ENCODE results near the gene ATOSB. TPM values are rescaled to one million over a fixed set of nuclear protein-coding genes. Genes with fewer than 3 reads are reported as not detected.

The ATOSB gene
- total RNA-seq, 1 experiment from 2014 or later: 13.9 TPM

- no peak overlapping the region for H3K4me3 ChIP-seq (ENCODE audit: insufficient read depth, low read depth, low read length)
- no peaks in the 10 kb centered on the region for H3K27me3 ChIP-seq (ENCODE audit: control insufficient read depth, insufficient read depth, low read length)
- H3K36me3 ChIP-seq (replicated peaks; ENCODE audit: control insufficient read depth, insufficient read depth, low read length): no peaks in the 10 kb centered on the region
- no peak for DNase-seq
These were observed 20.3 kb upstream of the ATOSB start for GRCh38 chr9:35135988-35136387.

GRCh38 chr9:35134920-35135319 is 19.3 kb upstream of the ATOSB start:
- Histone ChIP-seq H3K36me3 (replicated peaks; ENCODE audit: control insufficient read depth, insufficient read depth, low read length) (no peaks in the 10 kb centered on the region), H3K4me3 (ENCODE audit: insufficient read depth, low read depth, low read length) (no peak overlapping the region), H3K27me3 (ENCODE audit: control insufficient read depth, insufficient read depth, low read length) (no peaks in the 10 kb centered on the region)
- DNase-seq: no peak

- Histone ChIP-seq H3K4me3 (ENCODE audit: insufficient read depth, low read depth, low read length) (peak overlapping the region; percentile 73), H3K36me3 (replicated peaks; ENCODE audit: control insufficient read depth, insufficient read depth, low read length) (no peaks in the 10 kb centered on the region), H3K27me3 (ENCODE audit: control insufficient read depth, insufficient read depth, low read length) (no peaks in the 10 kb centered on the region)
- peak; percentile 78 for DNase-seq
These were observed 1.4 kb upstream of the ATOSB start for GRCh38 chr9:35116898-35117551.

- no peaks in the 10 kb centered on the region for H3K36me3 ChIP-seq (replicated peaks; ENCODE audit: control insufficient read depth, insufficient read depth, low read length)
- no peaks in the 10 kb centered on the region for H3K27me3 ChIP-seq (ENCODE audit: control insufficient read depth, insufficient read depth, low read length)
- DNase-seq: no peak
- H3K4me3 ChIP-seq (ENCODE audit: insufficient read depth, low read depth, low read length): peak overlapping the region; percentile 73
These were observed 856 bp upstream of the ATOSB start for GRCh38 chr9:35116539-35116897.

- Histone ChIP-seq H3K4me3 (ENCODE audit: insufficient read depth, low read depth, low read length) (peak overlapping the region; percentile 73), H3K27me3 (ENCODE audit: control insufficient read depth, insufficient read depth, low read length) (no peaks in the 10 kb centered on the region), H3K36me3 (replicated peaks; ENCODE audit: control insufficient read depth, insufficient read depth, low read length) (no peaks in the 10 kb centered on the region)
- no peak for DNase-seq
These were observed 628 bp downstream of the ATOSB start for GRCh38 chr9:35114840-35115628.

- no peaks in the 10 kb centered on the region for H3K36me3 ChIP-seq (replicated peaks; ENCODE audit: control insufficient read depth, insufficient read depth, low read length)
- no peaks in the 10 kb centered on the region for H3K27me3 ChIP-seq (ENCODE audit: control insufficient read depth, insufficient read depth, low read length)
- peak overlapping the region; percentile 73 for H3K4me3 ChIP-seq (ENCODE audit: insufficient read depth, low read depth, low read length)
- peak; percentile 86 for DNase-seq
These were observed 1.4 kb downstream of the ATOSB start for GRCh38 chr9:35114113-35114839.

GRCh38 chr9:35112257-35113020 is 3.2 kb downstream of the ATOSB start:
- H3K27me3 ChIP-seq (ENCODE audit: control insufficient read depth, insufficient read depth, low read length): no peaks in the 10 kb centered on the region
- no peak overlapping the region for H3K4me3 ChIP-seq (ENCODE audit: insufficient read depth, low read depth, low read length)
- peaks cover 2% of the 10 kb centered on the region; the same call in 1 of the 2 replicates for H3K36me3 ChIP-seq (replicated peaks; ENCODE audit: control insufficient read depth, insufficient read depth, low read length)
- no peak for DNase-seq

- peak; percentile 98 for DNase-seq
- Histone ChIP-seq H3K27me3 (ENCODE audit: control insufficient read depth, insufficient read depth, low read length) (no peaks in the 10 kb centered on the region), H3K4me3 (ENCODE audit: insufficient read depth, low read depth, low read length) (peak overlapping the region; percentile 62), H3K36me3 (replicated peaks; ENCODE audit: control insufficient read depth, insufficient read depth, low read length) (peaks cover 2% of the 10 kb centered on the region; the same call in 1 of the 2 replicates)
These were observed 4.4 kb downstream of the ATOSB start for GRCh38 chr9:35111001-35111933.

- Histone ChIP-seq H3K4me3 (ENCODE audit: insufficient read depth, low read depth, low read length) (no peak overlapping the region; the same call in 1 of the 2 replicates), H3K27me3 (ENCODE audit: control insufficient read depth, insufficient read depth, low read length) (no peaks in the 10 kb centered on the region), H3K36me3 (replicated peaks; ENCODE audit: control insufficient read depth, insufficient read depth, low read length) (peaks cover 4% of the 10 kb centered on the region; the same call in 1 of the 2 replicates)
- peak; percentile 26 for DNase-seq
These were observed 5.3 kb downstream of the ATOSB start for GRCh38 chr9:35110327-35110761.

GRCh38 chr9:35108946-35109575 is 6.6 kb downstream of the ATOSB start:
- peak; percentile 13 for DNase-seq
- H3K36me3 ChIP-seq (replicated peaks; ENCODE audit: control insufficient read depth, insufficient read depth, low read length): peaks cover 4% of the 10 kb centered on the region; the same call in 1 of the 2 replicates
- H3K4me3 ChIP-seq (ENCODE audit: insufficient read depth, low read depth, low read length): no peak overlapping the region
- H3K27me3 ChIP-seq (ENCODE audit: control insufficient read depth, insufficient read depth, low read length): no peaks in the 10 kb centered on the region

- DNase-seq: no peak
- no peaks in the 10 kb centered on the region for H3K27me3 ChIP-seq (ENCODE audit: control insufficient read depth, insufficient read depth, low read length)
- no peak overlapping the region for H3K4me3 ChIP-seq (ENCODE audit: insufficient read depth, low read depth, low read length)
- H3K36me3 ChIP-seq (replicated peaks; ENCODE audit: control insufficient read depth, insufficient read depth, low read length): peaks cover 4% of the 10 kb centered on the region; the same call in 1 of the 2 replicates
These were observed 7.2 kb downstream of the ATOSB start for GRCh38 chr9:35108461-35108860.

- Histone ChIP-seq H3K27me3 (ENCODE audit: control insufficient read depth, insufficient read depth, low read length) (no peaks in the 10 kb centered on the region), H3K4me3 (ENCODE audit: insufficient read depth, low read depth, low read length) (no peak overlapping the region), H3K36me3 (replicated peaks; ENCODE audit: control insufficient read depth, insufficient read depth, low read length) (peaks cover 4% of the 10 kb centered on the region; the same call in 1 of the 2 replicates)
- peak; percentile 44 for DNase-seq
These were observed 8.1 kb downstream of the ATOSB start for GRCh38 chr9:35107297-35108290.
